Adrenal gland (tissue), 12 donors: ENCODE data around the gene TOLLIP. TPM values are rescaled to one million over a fixed set of nuclear protein-coding genes. Genes with fewer than 3 reads are reported as not detected.
A peak's percentile ranks its signal among the peaks of the same experiment; 100 is the strongest.

Source experiments
- DNase-seq, 7 donors: peaks; one replicate each; pipeline ENCODE4 v3.0.0-alpha.2; 2019 to 2020
- H3K27ac ChIP-seq, 5 donors: fragments of 200-600 bp; sonication (generic) in 4 of 5; 1 replicate in 3 of 5; 2 replicates in 2 of 5; pipeline versions ENCODE4 v1.5.1 to v1.8.0; 2016 to 2020; ENCODE audit warnings: mild to moderate bottlenecking in 1 of 5
- H3K27me3 ChIP-seq: fragments of 200-600 bp; 2 replicates; pipeline ENCODE4 v1.8.0; 2021
- H3K36me3 ChIP-seq, 2 donors: fragments of 200-600 bp; replicated peaks in 1 of 2; 1 replicate in 1 of 2; 2 replicates in 1 of 2; pipeline versions ENCODE4 v1.5.1 to v1.8.0; 2018 to 2022
- H3K4me1 ChIP-seq, 2 donors: fragments of 200-600 bp; replicated peaks in 1 of 2; 1 replicate in 1 of 2; 2 replicates in 1 of 2; pipeline versions ENCODE4 v1.5.1 to v1.8.0; 2018 to 2021
- H3K4me3 ChIP-seq, 4 donors: fragments of 200-600 bp; sonication (generic) in 3 of 4; one replicate each; pipeline ENCODE4 v1.5.1; 2016 to 2018
- H3K9me3 ChIP-seq, 3 donors: fragments of 200-600 bp; sonication (generic) in 1 of 3; replicated peaks in 1 of 3; 1 replicate in 2 of 3; 2 replicates in 1 of 3; pipeline versions ENCODE4 v1.5.1 to v1.8.0; 2016 to 2021
- CTCF ChIP-seq, 6 experiments: fragments of 450-650 bp in 4 of 6; fragments of 200-600 bp in 2 of 6; sonication (generic) in 1 of 6; IDR thresholded peaks; 1 replicate in 5 of 6; 2 replicates in 1 of 6; pipeline versions ENCODE4 v1.5.1 to v1.8.0; 2016 to 2021; ENCODE audit warnings: antibody characterized with exemption in 6 of 6, mild to moderate bottlenecking in 2 of 6, moderate library complexity in 1 of 6
- POLR2A ChIP-seq, 2 donors: fragments of 450-650 bp; IDR thresholded peaks; one replicate each; pipeline ENCODE4 v1.6.1; 2017; ENCODE audit warnings: antibody characterized with exemption in 2 of 2, mild to moderate bottlenecking in 2 of 2, moderate library complexity in 1 of 2
- WGBS, 4 donors: extraction: QIAGEN DNeasy Blood & Tissue Kit in 2 of 4; methylation state at CpG; one replicate each; pipeline versions ENCODE4 v1.1.5 to v1.1.7; 2013 to 2017; 5-methylcytosine and 5-hydroxymethylcytosine counted together
- intact Hi-C, 2 donors: fragments of 100-400 bp; cut with DNase I; formaldehyde crosslinking; loops; one replicate each; pipeline versions ENCODE4 v1.14.1 to v1.15.0; 2022 to 2023
- polyA plus RNA-seq, 3 donors: library from polyadenylated mRNA; stranded (reverse); fragments of 200-250 nt in 2 of 3; fragments of 350-450 nt in 1 of 3; fragmentation: Illumina TruSeq in 1 of 3; extraction: RNeasy Lipid Tissue Mini Kit (QIAGEN cat#74804) in 1 of 3; gene quantifications; one replicate each; pipeline ENCODE4 v1.2.3, GENCODE V29; 2013 to 2014
- total RNA-seq, 9 donors: library from RNA; depleted of rRNA in 4 of 9; stranded (reverse); fragments of >200 nt in 4 of 9; fragments of 120-200 nt in 1 of 9; fragmentation: NEBNext Ultra II Directional in 1 of 9; extraction: Animal tissue kit (Norgen Biotek cat#: 25700) in 1 of 9; gene quantifications; one replicate each; pipeline versions ENCODE4 v1.1.0 to v1.2.4, GENCODE V29; 2013 to 2023
- donor health status: healthy with polysubstance abuse.
- donor health status: Bipolar disorder and iron deficiency.
- donor health status: DM: yes; HTN: yes; CAD: no.
- donor health status: DM: no; HTN: no; CAD: no.
- donor health status: DM: no; HTN: no; CAD: no.
- donor health status: DM: yes; HTN: yes; CAD: no.

Gene TOLLIP
- total and polyA plus RNA-seq, 12 donors, result 18.9 to 84.1 (median 66.3) TPM

GRCh38 chr11:1290052-1291040 is 19.1 kb downstream of the TOLLIP start:
- H3K27ac ChIP-seq, result no peak overlapping the region
- intact Hi-C loops, result no loop called here
- TF ChIP-seq POLR2A (IDR thresholded peaks at IDR 0.05) (no peak), CTCF (IDR thresholded peaks at IDR 0.05) (no peak)
- H3K27me3 ChIP-seq, result no peaks in the 10 kb centered on the region
- no peak overlapping the region for H3K4me3 ChIP-seq
- H3K9me3 ChIP-seq, result no peaks in the 10 kb centered on the region
- 93 to 94% (median 94%) methylated on average over 33 to 43 of the region's 43 CpGs for WGBS, 4 donors
- H3K36me3 ChIP-seq, result peaks cover 0 to 67% of the 10 kb centered on the region in 2 donors
- DNase-seq, result peak in 1 of 7 donors; percentile 6
- no peaks in the 10 kb centered on the region for H3K4me1 ChIP-seq

- Histone ChIP-seq H3K4me1 (no peaks in the 10 kb centered on the region), H3K9me3 (no peaks in the 10 kb centered on the region), H3K36me3 (peaks cover 0 to 70% of the 10 kb centered on the region in 2 donors), H3K27ac (no peak overlapping the region), H3K4me3 (no peak overlapping the region), H3K27me3 (no peaks in the 10 kb centered on the region)
- WGBS, 4 donors, result 95 to 96% (median 95%) methylated on average over 20 to 33 of the region's 33 CpGs
- no peak for TF ChIP-seq POLR2A (IDR thresholded peaks at IDR 0.05)
- no peak for TF ChIP-seq CTCF (IDR thresholded peaks at IDR 0.05)
- DNase-seq, result no peak
- intact Hi-C loops, result no loop called here
Observed at GRCh38 chr11:1289211-1289935, 20.1 kb downstream of the TOLLIP start.

GRCh38 chr11:1288426-1289151 is 20.8 kb downstream of the TOLLIP start:
- no peak overlapping the region for H3K27ac ChIP-seq
- no peak for DNase-seq
- 91 to 94% (median 92%) methylated on average over 17 to 30 of the region's 30 CpGs for WGBS, 4 donors
- H3K27me3 ChIP-seq, result no peaks in the 10 kb centered on the region
- no peaks in the 10 kb centered on the region for H3K4me1 ChIP-seq
- H3K4me3 ChIP-seq, result no peak overlapping the region
- H3K9me3 ChIP-seq, result no peaks in the 10 kb centered on the region
- intact Hi-C loops, result no loop called here
- TF ChIP-seq POLR2A (IDR thresholded peaks at IDR 0.05) (no peak), CTCF (IDR thresholded peaks at IDR 0.05) (no peak)
- peaks cover 0 to 73% of the 10 kb centered on the region in 2 donors for H3K36me3 ChIP-seq

GRCh38 chr11:1287928-1288327 is 21.5 kb downstream of the TOLLIP start:
- Histone ChIP-seq H3K27me3 (no peaks in the 10 kb centered on the region), H3K9me3 (no peaks in the 10 kb centered on the region), H3K36me3 (peaks cover 0 to 73% of the 10 kb centered on the region in 2 donors), H3K4me3 (no peak overlapping the region), H3K4me1 (no peaks in the 10 kb centered on the region), H3K27ac (no peak overlapping the region)
- TF ChIP-seq CTCF (IDR thresholded peaks at IDR 0.05) (no peak), POLR2A (IDR thresholded peaks at IDR 0.05) (no peak)
- 91 to 100% (median 94%) methylated on average over 3 to 9 of the region's 9 CpGs for WGBS, 4 donors
- intact Hi-C loops, result no loop called here
- DNase-seq, result no peak
